HepG2 (cell line): ENCODE data around the gene ENG. TPM values are rescaled to one million over a fixed set of nuclear protein-coding genes. Genes with fewer than 3 reads are reported as not detected.

Experiments used
- AGO1 ChIP-seq: fragments of 200-400 bp; formaldehyde crosslinking; IDR thresholded peaks from 2 replicates; pipeline ENCODE4 v1.6.1; 2017; ENCODE audit warnings: mild to moderate bottlenecking, low read depth, low read length, moderate library complexity; ENCODE audit not compliant: poor library complexity, severe bottlenecking
- BRF2 ChIP-seq: sonication (generic); formaldehyde crosslinking; IDR thresholded peaks from 2 replicates; pipeline ENCODE4 v1.8.1; 2022; ENCODE audit warnings: mild to moderate bottlenecking, missing genetic modification reagents
- CEBPG ChIP-seq: IDR thresholded peaks from 2 replicates; pipeline ENCODE4 v1.6.1; 2016
- CREBL2 ChIP-seq: sonication (generic); formaldehyde crosslinking; IDR thresholded peaks from 2 replicates; pipeline ENCODE4 v1.8.1; 2023; ENCODE audit warnings: missing genetic modification reagents, mild to moderate bottlenecking, borderline replicate concordance
- DNMT3B ChIP-seq: conservative IDR thresholded peaks from 2 replicates; pipeline ENCODE4 v1.6.1; 2016; ENCODE audit warnings: missing biosample characterization, control low read depth
- DRAP1 ChIP-seq: IDR thresholded peaks from 2 replicates; pipeline ENCODE4 v1.6.1; 2016; ENCODE audit warnings: missing genetic modification reagents, missing compliant biosample characterization
- EZH2 ChIP-seq: conservative IDR thresholded peaks from 2 replicates; pipeline ENCODE4 v1.6.1; 2012; ENCODE audit warnings: mild to moderate bottlenecking, low read depth, low read length, moderate library complexity
- GLI4 ChIP-seq: sonication (generic); formaldehyde crosslinking; IDR thresholded peaks from 2 replicates; pipeline ENCODE4 v1.5.1; 2020; ENCODE audit warnings: missing genetic modification reagents, mild to moderate bottlenecking, moderate library complexity, borderline replicate concordance
- MLX ChIP-seq: IDR thresholded peaks from 2 replicates; pipeline ENCODE4 v1.6.1; 2016
- MXI1 ChIP-seq: IDR thresholded peaks from 3 replicates; pipeline ENCODE4 v1.6.1; 2012; ENCODE audit warnings: low read depth, low read length, inconsistent platforms, borderline replicate concordance
- NKX3-1 ChIP-seq: sonication (generic); formaldehyde crosslinking; IDR thresholded peaks from 2 replicates; pipeline ENCODE4 v1.5.0; 2020; ENCODE audit warnings: missing genetic modification reagents
- POGK ChIP-seq: sonication (generic); formaldehyde crosslinking; conservative IDR thresholded peaks from 2 replicates; pipeline ENCODE4 v1.8.0; 2022; ENCODE audit warnings: mild to moderate bottlenecking, moderate library complexity, missing genetic modification reagents
- SIX4 ChIP-seq: sonication (generic); formaldehyde crosslinking; IDR thresholded peaks from 2 replicates; pipeline ENCODE4 v1.4.0; 2020; ENCODE audit warnings: missing genetic modification reagents
- SMAD1 ChIP-seq: sonication (generic); formaldehyde crosslinking; IDR thresholded peaks from 2 replicates; pipeline ENCODE4 v1.4.0; 2020; ENCODE audit warnings: missing genetic modification reagents, low read depth, mild to moderate bottlenecking, borderline replicate concordance
- SNAI1 ChIP-seq: sonication (generic); formaldehyde crosslinking; IDR thresholded peaks from 2 replicates; pipeline ENCODE4 v1.5.0; 2020; ENCODE audit warnings: mild to moderate bottlenecking, missing genetic modification reagents, borderline replicate concordance
- ZBTB10 ChIP-seq: sonication (generic); formaldehyde crosslinking; IDR thresholded peaks from 2 replicates; pipeline ENCODE4 v1.4.0; 2020; ENCODE audit warnings: missing genetic modification reagents, borderline replicate concordance
- ZNF33B ChIP-seq: sonication (generic); formaldehyde crosslinking; IDR thresholded peaks from 2 replicates; pipeline ENCODE4 v1.5.1; 2020; ENCODE audit warnings: mild to moderate bottlenecking, missing genetic modification reagents
- ZNF414 ChIP-seq: sonication (generic); formaldehyde crosslinking; IDR thresholded peaks from 2 replicates; pipeline ENCODE4 v1.5.0; 2020; ENCODE audit warnings: missing genetic modification reagents
- ZNF446 ChIP-seq: sonication (generic); formaldehyde crosslinking; IDR thresholded peaks from 2 replicates; pipeline ENCODE4 v1.5.0; 2020; ENCODE audit warnings: mild to moderate bottlenecking, missing genetic modification reagents
- ZNF468 ChIP-seq: sonication (generic); formaldehyde crosslinking; IDR thresholded peaks from 2 replicates; pipeline ENCODE4 v1.8.0; 2022; ENCODE audit warnings: mild to moderate bottlenecking, moderate library complexity, missing genetic modification reagents
- polyA plus RNA-seq, 8 experiments: library from polyadenylated mRNA; depleted of rRNA in 3 of 8; stranded (reverse) in 7 of 8; unstranded in 1 of 8; fragments of >200 nt; fragmentation: Illumina TruSeq in 4 of 8; extraction: Trizol in 4 of 8; gene quantifications; 2 replicates each; pipeline versions ENCODE4 v1.2.1 to v1.2.3, GENCODE V29; 2011 to 2016; ENCODE audit warnings: low read depth in 4 of 8, missing spikeins in 1 of 8, mixed read lengths in 1 of 8; ENCODE audit not compliant: insufficient read depth in 1 of 8
- total RNA-seq, 5 experiments: library from RNA; depleted of rRNA; stranded (reverse); fragments of >200 nt; fragmentation: Illumina TruSeq; extraction: Trizol; gene quantifications; 2 replicates each; pipeline ENCODE4 v1.2.3, GENCODE V29; 2016; ENCODE audit warnings: low read depth in 1 of 5

Gene ENG
- total and polyA plus RNA-seq, 2 of the 13 experiments (the other 11 are each of a cell fraction or from before 2014, with no cell fraction given): 0.02 to 1.1 TPM

GRCh38 chr9:127897193-127897692, 42.8 kb upstream of the ENG start (continued):
- TF ChIP-seq POGK (no peak), ZNF468 (CRISPR knock-in tag) (no peak), DNMT3B (no peak), GLI4 (no peak), MLX (CRISPR knock-in tag) (0 out of 2 replicates have a peak, but pooled peaks have one; percentile 43), BRF2 (CRISPR knock-in tag) (no peak), DRAP1 (0 out of 2 replicates have a peak, but pooled peaks have one; percentile 38), ZBTB10 (CRISPR knock-in tag) (peak; percentile 79; the same call in 1 of the 2 replicates), SMAD1 (no peak), ZNF33B (no peak), EZH2 (no peak), MXI1 (peak; percentile 55; the same call in 1 of the 3 replicates), AGO1 (no peak), CEBPG (CRISPR knock-in tag) (no peak), CREBL2 (CRISPR knock-in tag) (no peak), SNAI1 (no peak), ZNF414 (no peak), SIX4 (peak; percentile 55; the same call in 1 of the 2 replicates), NKX3-1 (CRISPR knock-in tag) (no peak), ZNF446 (CRISPR knock-in tag) (no peak)
